Neural progenitor cell (in vitro differentiated cells): ENCODE results near the gene OR51M1. TPM values are rescaled to one million over a fixed set of nuclear protein-coding genes. Genes with fewer than 3 reads are reported as not detected.
"Not testable (repeated sequence)": the region's sequence is repeated elsewhere in the genome, so short reads cannot be mapped to it uniquely, and the experiment has no call there.

Experiments used
- DNase-seq: peaks from one replicate; pipeline ENCODE4 v3.0.0-alpha.2; 2016; ENCODE audit warnings: low spot score
- H2AFZ ChIP-seq: fragments of 200-600 bp; sonication (generic); replicated peaks from 2 replicates; pipeline ENCODE4 v1.6.1; 2016; ENCODE audit warnings: antibody characterized with exemption
- H3F3A ChIP-seq: fragments of 200-600 bp; sonication (generic); 2 replicates; pipeline ENCODE4 v1.6.1; 2016; ENCODE audit warnings: antibody characterized with exemption, low read depth
- H3K27ac ChIP-seq: fragments of 200-600 bp; sonication (generic); 2 replicates; pipeline ENCODE4 v1.5.1; 2016; ENCODE audit warnings: mild to moderate bottlenecking
- H3K27me3 ChIP-seq: fragments of 200-600 bp; sonication (generic); 2 replicates; pipeline ENCODE4 v1.6.1; 2016; ENCODE audit warnings: mild to moderate bottlenecking, moderate library complexity
- H3K36me3 ChIP-seq: fragments of 200-600 bp; sonication (generic); 2 replicates; pipeline ENCODE4 v1.5.1; 2016
- H3K4me1 ChIP-seq: fragments of 200-600 bp; sonication (generic); 2 replicates; pipeline ENCODE4 v1.6.1; 2016; ENCODE audit warnings: mixed run types
- H3K4me2 ChIP-seq: fragments of 200-600 bp; sonication (generic); 2 replicates; pipeline ENCODE4 v1.6.1; 2016
- H3K4me3 ChIP-seq: fragments of 200-600 bp; sonication (generic); 2 replicates; pipeline ENCODE4 v1.5.1; 2016
- H3K79me2 ChIP-seq: fragments of 200-600 bp; sonication (generic); 2 replicates; pipeline ENCODE4 v1.6.1; 2016; ENCODE audit warnings: low read depth
- H3K9ac ChIP-seq: fragments of 200-600 bp; sonication (generic); 2 replicates; pipeline ENCODE4 v1.6.1; 2016
- H3K9me3 ChIP-seq: fragments of 200-600 bp; sonication (generic); 2 replicates; pipeline ENCODE4 v1.5.1; 2016; ENCODE audit warnings: low read depth
- H4K20me1 ChIP-seq: fragments of 200-600 bp; sonication (generic); 2 replicates; pipeline ENCODE4 v1.6.1; 2016; ENCODE audit warnings: low read depth
- H3K27ac Mint-ChIP-seq: 3 replicates; pipeline ENCODE4 v1.8.0; 2021; ENCODE audit warnings: mixed read lengths
- H3K27me3 Mint-ChIP-seq: 2 replicates; pipeline ENCODE4 v1.8.0; 2022; ENCODE audit warnings: low read depth, mild to moderate bottlenecking, inconsistent platforms, moderate library complexity, mixed read lengths; ENCODE audit not compliant: insufficient read depth
- H3K36me3 Mint-ChIP-seq: 3 replicates; pipeline ENCODE4 v1.8.0; 2021; ENCODE audit warnings: mixed read lengths
- H3K4me1 Mint-ChIP-seq: 3 replicates; pipeline ENCODE4 v1.8.0; 2021; ENCODE audit warnings: mixed read lengths
- H3K4me3 Mint-ChIP-seq: 3 replicates; pipeline ENCODE4 v1.8.0; 2021; ENCODE audit warnings: mild to moderate bottlenecking, moderate library complexity, mixed read lengths
- H3K9me3 Mint-ChIP-seq: 3 replicates; pipeline ENCODE4 v1.8.0; 2020; ENCODE audit warnings: mixed read lengths
- EZH2 ChIP-seq: fragments of 200-600 bp; sonication (generic); IDR thresholded peaks from 2 replicates; pipeline ENCODE4 v1.6.1; 2017; ENCODE audit warnings: antibody characterized with exemption, mild to moderate bottlenecking, moderate library complexity
- EZH2phosphoT487 ChIP-seq: fragments of 200-600 bp; sonication (generic); IDR thresholded peaks from 2 replicates; pipeline ENCODE4 v1.6.1; 2017; ENCODE audit warnings: antibody characterized with exemption
- total RNA-seq: library from RNA; depleted of rRNA; stranded (reverse); fragments of >200 nt; gene quantifications from 2 replicates; pipeline ENCODE4 v1.2.3, GENCODE V29; 2015; ENCODE audit warnings: low replicate concordance
- TF ChIP-seq, protein P1 (sequence below): fragments of 200-600 bp; sonication (generic); IDR thresholded peaks from 2 replicates; pipeline ENCODE4 v1.5.1; 2017; ENCODE audit warnings: antibody characterized with exemption, mild to moderate bottlenecking

OR51M1 gene
- total RNA-seq, 1 donor from 2014 or later, result not detected

DNA sequence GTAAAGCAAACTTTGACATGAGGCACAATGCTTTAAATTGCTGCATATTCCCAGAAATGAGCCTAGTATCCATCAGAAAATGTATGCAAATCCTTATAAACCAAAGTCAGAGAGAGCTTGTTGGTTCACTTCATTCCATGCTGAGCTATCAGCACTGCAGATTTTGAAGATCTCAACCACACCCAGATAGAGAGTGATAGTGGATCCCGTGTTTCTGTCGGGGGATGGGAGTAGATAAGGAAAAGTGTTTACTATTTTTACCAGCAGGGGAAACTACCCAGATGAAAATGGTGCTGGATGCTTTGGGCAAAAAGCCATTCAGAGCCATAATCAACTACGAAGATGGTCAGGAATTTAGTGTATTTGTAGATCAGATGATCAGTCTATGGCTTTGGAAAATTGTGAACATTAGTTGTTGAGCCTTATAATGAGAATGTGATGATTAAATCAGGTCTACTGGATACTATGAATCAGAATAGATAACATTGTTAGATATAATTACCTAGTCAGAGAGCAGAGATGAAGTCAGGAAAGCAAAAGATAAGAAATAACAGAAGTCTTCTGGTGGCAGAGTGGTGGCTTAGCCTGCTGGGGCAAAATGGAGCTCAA, 21.5 kb upstream of the OR51M1 start:
- Histone ChIP-seq H3K9ac (no peak overlapping the region), H3F3A (no peaks in the 10 kb centered on the region), H3K4me3 (no peak overlapping the region), H4K20me1 (no peaks in the 10 kb centered on the region), H3K79me2 (no peaks in the 10 kb centered on the region), H3K27ac (no peak overlapping the region), H3K4me2 (no peak overlapping the region), H3K36me3 (no peaks in the 10 kb centered on the region), H3K4me1 (no peaks in the 10 kb centered on the region), H2AFZ (no peak overlapping the region), H3K27me3 (no peaks in the 10 kb centered on the region), H3K9me3 (no peaks in the 10 kb centered on the region)
- Mint-ChIP-seq H3K27ac (no peak overlapping the region), H3K9me3 (no peaks in the 10 kb centered on the region), H3K27me3 (peaks cover 2% of the 10 kb centered on the region), H3K4me3 (no peak overlapping the region), H3K36me3 (no peaks in the 10 kb centered on the region), H3K4me1 (no peaks in the 10 kb centered on the region)
- DNase-seq, result no peak
- TF ChIP-seq, protein P1, sequence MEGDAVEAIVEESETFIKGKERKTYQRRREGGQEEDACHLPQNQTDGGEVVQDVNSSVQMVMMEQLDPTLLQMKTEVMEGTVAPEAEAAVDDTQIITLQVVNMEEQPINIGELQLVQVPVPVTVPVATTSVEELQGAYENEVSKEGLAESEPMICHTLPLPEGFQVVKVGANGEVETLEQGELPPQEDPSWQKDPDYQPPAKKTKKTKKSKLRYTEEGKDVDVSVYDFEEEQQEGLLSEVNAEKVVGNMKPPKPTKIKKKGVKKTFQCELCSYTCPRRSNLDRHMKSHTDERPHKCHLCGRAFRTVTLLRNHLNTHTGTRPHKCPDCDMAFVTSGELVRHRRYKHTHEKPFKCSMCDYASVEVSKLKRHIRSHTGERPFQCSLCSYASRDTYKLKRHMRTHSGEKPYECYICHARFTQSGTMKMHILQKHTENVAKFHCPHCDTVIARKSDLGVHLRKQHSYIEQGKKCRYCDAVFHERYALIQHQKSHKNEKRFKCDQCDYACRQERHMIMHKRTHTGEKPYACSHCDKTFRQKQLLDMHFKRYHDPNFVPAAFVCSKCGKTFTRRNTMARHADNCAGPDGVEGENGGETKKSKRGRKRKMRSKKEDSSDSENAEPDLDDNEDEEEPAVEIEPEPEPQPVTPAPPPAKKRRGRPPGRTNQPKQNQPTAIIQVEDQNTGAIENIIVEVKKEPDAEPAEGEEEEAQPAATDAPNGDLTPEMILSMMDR, result no peak
- TF ChIP-seq EZH2phosphoT487 (no peak), EZH2 (no peak)

DNA sequence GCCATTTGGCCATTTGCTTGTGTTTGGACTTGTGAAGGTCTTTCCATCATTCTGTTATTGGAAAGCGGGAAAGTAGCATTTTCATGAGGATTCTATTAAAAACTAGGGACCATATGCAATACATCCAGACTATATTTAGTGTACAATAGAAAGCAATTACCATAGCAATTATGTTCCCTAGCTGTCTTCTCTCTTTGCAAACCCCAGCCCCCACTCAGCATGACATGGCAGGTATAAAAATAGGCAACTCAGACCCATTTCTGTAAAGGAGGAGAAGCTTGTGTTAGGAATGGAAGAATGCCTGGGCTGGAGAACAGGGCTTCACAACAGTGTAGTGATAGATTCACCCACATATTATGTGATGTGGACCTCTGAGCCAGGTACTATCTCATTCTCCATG, 19.9 kb upstream of the OR51M1 start:
- Mint-ChIP-seq H3K4me1 (no peaks in the 10 kb centered on the region), H3K9me3 (no peaks in the 10 kb centered on the region), H3K27me3 (peaks cover 2% of the 10 kb centered on the region), H3K36me3 (no peaks in the 10 kb centered on the region), H3K4me3 (no peak overlapping the region), H3K27ac (no peak overlapping the region)
- Histone ChIP-seq H3K9me3 (no peaks in the 10 kb centered on the region), H3K4me1 (no peaks in the 10 kb centered on the region), H2AFZ (no peak overlapping the region), H3K36me3 (no peaks in the 10 kb centered on the region), H3F3A (no peaks in the 10 kb centered on the region), H4K20me1 (no peaks in the 10 kb centered on the region), H3K4me2 (no peak overlapping the region), H3K27me3 (no peaks in the 10 kb centered on the region), H3K79me2 (no peaks in the 10 kb centered on the region), H3K27ac (no peak overlapping the region), H3K4me3 (no peak overlapping the region), H3K9ac (no peak overlapping the region)
- no peak for TF ChIP-seq EZH2phosphoT487
- TF ChIP-seq, protein P1, result no peak
- no peak for TF ChIP-seq EZH2
- no peak for DNase-seq

- H4K20me1 ChIP-seq, result no peaks in the 10 kb centered on the region
- no peaks in the 10 kb centered on the region for H3F3A ChIP-seq
- Mint-ChIP-seq H3K9me3 (no peaks in the 10 kb centered on the region), H3K4me1 (no peaks in the 10 kb centered on the region), H3K27me3 (peaks cover 2% of the 10 kb centered on the region), H3K36me3 (no peaks in the 10 kb centered on the region), H3K27ac (no peak overlapping the region), H3K4me3 (no peak overlapping the region)
- no peaks in the 10 kb centered on the region for H3K79me2 ChIP-seq
- H3K27me3 ChIP-seq, result no peaks in the 10 kb centered on the region
- TF ChIP-seq, protein P1, result no peak
- no peak for TF ChIP-seq EZH2
- no peak for TF ChIP-seq EZH2phosphoT487
- no peak overlapping the region for H3K9ac ChIP-seq
- H2AFZ ChIP-seq, result no peak overlapping the region
- H3K4me3 ChIP-seq, result no peak overlapping the region
- no peak overlapping the region for H3K27ac ChIP-seq
- H3K9me3 ChIP-seq, result no peaks in the 10 kb centered on the region
- no peaks in the 10 kb centered on the region for H3K4me1 ChIP-seq
- H3K4me2 ChIP-seq, result no peak overlapping the region
- no peaks in the 10 kb centered on the region for H3K36me3 ChIP-seq
- DNase-seq, result no peak
These were observed 19.4 kb upstream of the OR51M1 start for GRCh38 chr11:5364214-5364613.

DNA sequence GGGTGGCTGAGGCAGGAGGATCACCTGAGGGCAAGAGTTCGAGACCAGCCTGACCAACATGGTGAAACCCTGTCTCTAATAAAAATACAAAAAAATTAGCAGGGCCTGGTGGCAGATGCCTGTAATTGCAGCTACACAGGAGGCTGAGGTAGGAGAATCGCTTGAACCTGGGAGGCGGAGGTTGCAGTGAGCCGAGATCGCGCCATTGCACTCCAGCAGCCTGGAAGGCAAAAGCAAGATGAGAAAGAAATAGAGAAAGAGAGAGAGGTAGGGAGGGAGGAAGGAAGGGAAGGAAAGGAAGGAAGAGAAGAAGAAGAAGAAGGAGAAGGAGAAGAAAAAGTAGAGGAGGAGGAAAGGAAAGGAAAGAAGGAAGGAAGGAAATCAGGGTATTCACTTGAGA, 17.2 kb upstream of the OR51M1 start:
- not testable (repeated sequence) for H3K79me2 ChIP-seq, H3K4me2 ChIP-seq, H3K36me3 Mint-ChIP-seq, H2AFZ ChIP-seq, H3K4me3 Mint-ChIP-seq, H3K9me3 Mint-ChIP-seq, H3F3A ChIP-seq, H3K4me1 Mint-ChIP-seq, H3K9me3 ChIP-seq, H3K36me3 ChIP-seq, H3K27ac ChIP-seq, DNase-seq, H3K4me1 ChIP-seq, H3K4me3 ChIP-seq, H3K27me3 Mint-ChIP-seq, H3K27me3 ChIP-seq, H4K20me1 ChIP-seq, H3K9ac ChIP-seq, H3K27ac Mint-ChIP-seq
